GM23338 (cell line): Measurements from ENCODE around the gene MPRIP. TPM values are rescaled to one million over a fixed set of nuclear protein-coding genes. Genes with fewer than 3 reads are reported as not detected.
"Not testable (repeated sequence)": the region's sequence is repeated elsewhere in the genome, so short reads cannot be mapped to it uniquely, and the experiment has no call there.

Experiments used
- ATAC-seq: fragments of 200-7000 bp; cut with Tn5 transposase; 3 replicates; pipeline ENCODE4 v1.9.1; 2020
- DNase-seq: peaks from one replicate; pipeline ENCODE4 v3.0.0-alpha.2; 2015; ENCODE audit warnings: low spot score
- H2AFZ ChIP-seq: fragments of 200-600 bp; sonication (generic); 2 replicates; pipeline ENCODE4 v1.8.0; 2016; ENCODE audit warnings: antibody characterized with exemption, mild to moderate bottlenecking, moderate library complexity
- H3F3A ChIP-seq: fragments of 200-600 bp; sonication (generic); replicated peaks from 2 replicates; pipeline ENCODE4 v1.8.0; 2017; ENCODE audit warnings: antibody characterized with exemption, mixed run types, low read depth
- H3K27ac ChIP-seq: fragments of 200-600 bp; sonication (generic); 2 replicates; pipeline ENCODE4 v1.6.1; 2016; ENCODE audit warnings: low read depth
- H3K27me3 ChIP-seq: fragments of 200-600 bp; sonication (generic); 2 replicates; pipeline ENCODE4 v1.8.0; 2016; ENCODE audit warnings: mild to moderate bottlenecking, mixed run types, moderate library complexity; ENCODE audit not compliant: insufficient read depth
- H3K36me3 ChIP-seq: fragments of 200-600 bp; sonication (generic); 2 replicates; pipeline ENCODE4 v1.8.0; 2016; ENCODE audit warnings: mild to moderate bottlenecking; ENCODE audit not compliant: insufficient read depth
- H3K4me1 ChIP-seq: fragments of 200-600 bp; sonication (generic); 2 replicates; pipeline ENCODE4 v1.8.0; 2016; ENCODE audit warnings: mild to moderate bottlenecking, moderate library complexity; ENCODE audit not compliant: insufficient read depth
- H3K4me2 ChIP-seq: fragments of 200-600 bp; sonication (generic); 2 replicates; pipeline ENCODE4 v1.7.1; 2017; ENCODE audit warnings: mixed run types
- H3K4me3 ChIP-seq: fragments of 200-600 bp; sonication (generic); 2 replicates; pipeline ENCODE4 v1.6.1; 2016; ENCODE audit warnings: mixed run types
- H3K79me2 ChIP-seq: fragments of 200-600 bp; sonication (generic); replicated peaks from 2 replicates; pipeline ENCODE4 v1.8.0; 2017; ENCODE audit warnings: mild to moderate bottlenecking; ENCODE audit not compliant: insufficient read depth
- H3K9me2 ChIP-seq: fragments of 200-600 bp; sonication (generic); 2 replicates; pipeline ENCODE4 v1.8.0; 2017; ENCODE audit not compliant: insufficient read depth
- H4K20me1 ChIP-seq: fragments of 200-600 bp; sonication (generic); replicated peaks from 2 replicates; pipeline ENCODE4 v1.8.0; 2017; ENCODE audit warnings: mild to moderate bottlenecking; ENCODE audit not compliant: insufficient read depth
- H3K27ac Mint-ChIP-seq: 2 replicates; pipeline ENCODE4 v1.8.0; 2020; ENCODE audit warnings: inconsistent platforms, mild to moderate bottlenecking, moderate library complexity, mixed read lengths
- H3K27me3 Mint-ChIP-seq: 3 replicates; pipeline ENCODE4 v1.8.0; 2022; ENCODE audit warnings: low read depth, mild to moderate bottlenecking, moderate library complexity, mixed read lengths, inconsistent platforms; ENCODE audit not compliant: insufficient read depth, poor library complexity
- H3K36me3 Mint-ChIP-seq: 3 replicates; pipeline ENCODE4 v1.8.0; 2021; ENCODE audit warnings: low read depth, mild to moderate bottlenecking, inconsistent platforms, moderate library complexity, mixed read lengths
- H3K4me1 Mint-ChIP-seq: 3 replicates; pipeline ENCODE4 v1.8.0; 2020; ENCODE audit warnings: mild to moderate bottlenecking, inconsistent platforms, mixed read lengths
- H3K4me3 Mint-ChIP-seq: 3 replicates; pipeline ENCODE4 v1.8.0; 2021; ENCODE audit warnings: moderate library complexity, mild to moderate bottlenecking, inconsistent platforms, mixed read lengths
- H3K9me3 Mint-ChIP-seq: 3 replicates; pipeline ENCODE4 v1.8.0; 2020; ENCODE audit warnings: moderate library complexity, mild to moderate bottlenecking, inconsistent platforms, mixed read lengths
- CTCF ChIP-seq, 2 experiments: fragments of 200-600 bp in 1 of 2; sonication (generic) in 1 of 2; conservative IDR thresholded peaks; 2 replicates each; pipeline versions ENCODE4 v1.5.1 to v1.6.1; 2016 to 2017; ENCODE audit warnings: antibody characterized with exemption in 2 of 2, low read depth in 2 of 2, mild to moderate bottlenecking in 2 of 2, moderate library complexity in 1 of 2
- ETS1 ChIP-seq: IDR thresholded peaks from 2 replicates; pipeline ENCODE4 v1.6.1; 2016; ENCODE audit warnings: antibody characterized with exemption
- ZNF114 ChIP-seq: fragments of 250-450 bp; sonication (Bioruptor Pico); IDR thresholded peaks from 2 replicates; pipeline ENCODE4 v1.5.0; 2020; ENCODE audit warnings: mild to moderate bottlenecking, moderate library complexity
- polyA plus RNA-seq: library from polyadenylated mRNA; unstranded; fragments of >200 nt; fragmentation: Nextera tagmentation; extraction: Ambion mirVana; gene quantifications from 2 replicates; pipeline ENCODE4 v1.2.1, GENCODE V29; 2016
- total RNA-seq: library from RNA; depleted of rRNA; stranded (reverse); fragments of >200 nt; shearing (Covaris generic); gene quantifications from 2 replicates; pipeline ENCODE4 v1.2.3, GENCODE V29; 2014

The MPRIP gene
- total and polyA plus RNA-seq, 2 experiments from 2014 or later: 39.3 to 113 TPM

- TF ChIP-seq ETS1 (no peak), ZNF114 (CRISPR knock-in tag) (no peak), CTCF (conservative IDR thresholded peaks at IDR 0.05; ENCODE audit: low read depth in 2 of 2) (peak; percentile 93 to 98)
- H3F3A ChIP-seq: no peaks in the 10 kb centered on the region
- peaks cover 11% of the 10 kb centered on the region for H3K27me3 Mint-ChIP-seq
- H3K27me3 ChIP-seq: no peaks in the 10 kb centered on the region
- H3K9me3 Mint-ChIP-seq: peaks cover 3% of the 10 kb centered on the region; the same call in 1 of the 3 replicates
- no peak overlapping the region for H3K27ac Mint-ChIP-seq
- no peaks in the 10 kb centered on the region for H3K36me3 ChIP-seq
- H3K9me2 ChIP-seq: no peaks in the 10 kb centered on the region
- no peaks in the 10 kb centered on the region for H3K4me1 ChIP-seq
- H3K79me2 ChIP-seq: no peaks in the 10 kb centered on the region
- peaks cover 12% of the 10 kb centered on the region for H3K4me1 Mint-ChIP-seq
- ATAC-seq: peak; percentile 95
- peak; percentile 91 for DNase-seq
- H3K4me3 Mint-ChIP-seq: no peak overlapping the region
- no peak overlapping the region for H3K27ac ChIP-seq
- H3K4me3 ChIP-seq: no peak overlapping the region
- H2AFZ ChIP-seq: 0 out of 2 replicates have a peak overlapping the region, but pooled peaks have one; percentile 48
- no peaks in the 10 kb centered on the region for H4K20me1 ChIP-seq
- H3K4me2 ChIP-seq: peak overlapping the region; percentile 65; the same call in 1 of the 2 replicates
- no peaks in the 10 kb centered on the region for H3K36me3 Mint-ChIP-seq
These were observed 40.3 kb upstream of the MPRIP start for GRCh38 chr17:17001874-17002520.

DNA sequence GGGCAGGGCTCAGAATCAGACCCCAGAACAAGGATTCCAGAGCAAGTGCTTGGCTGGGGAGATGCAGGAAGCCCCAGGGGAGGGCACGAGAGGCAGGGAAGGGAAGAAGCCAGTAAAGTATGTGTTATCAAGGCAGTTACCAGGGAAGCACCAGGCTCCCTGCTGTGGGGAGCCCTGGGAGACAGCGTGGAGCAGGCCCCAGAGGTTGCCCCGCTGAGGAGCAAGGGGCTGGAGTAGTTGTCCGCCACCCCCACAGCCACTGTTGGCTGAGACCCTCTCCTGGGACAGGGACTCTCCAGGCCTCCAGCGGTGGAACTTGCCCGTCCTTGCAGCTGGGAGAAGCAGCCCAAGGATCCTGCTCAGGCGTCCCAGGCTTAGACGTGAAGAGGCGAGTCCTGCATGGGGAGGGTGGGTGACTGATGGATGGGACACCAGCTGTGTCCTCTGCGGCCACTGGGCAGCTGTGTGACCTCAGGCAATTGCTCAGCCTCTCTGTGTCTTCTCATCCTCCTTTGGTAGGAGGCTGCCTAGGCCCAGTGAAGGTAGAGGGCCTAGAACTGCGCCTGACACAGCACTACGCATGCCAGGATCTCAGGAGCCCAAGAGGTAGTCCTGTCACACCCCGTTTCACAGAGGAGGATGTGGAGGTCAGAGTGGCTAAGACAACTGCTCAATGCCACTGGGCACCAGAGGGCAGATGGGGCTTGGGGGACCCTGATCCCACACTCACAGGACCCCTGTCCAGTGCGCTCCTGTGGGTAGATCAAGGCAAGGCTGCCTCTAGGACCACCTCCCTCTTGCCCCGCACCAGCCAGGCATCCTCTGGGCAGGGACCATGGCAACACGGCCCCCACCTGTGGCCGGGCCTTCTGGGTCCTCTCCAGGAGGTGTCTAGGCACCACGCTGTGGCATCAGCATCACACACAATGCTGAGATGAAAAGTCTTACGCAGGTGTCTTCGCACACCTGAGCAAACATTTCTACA is 39.2 kb upstream of the MPRIP start:
- not testable (repeated sequence) for H3K36me3 Mint-ChIP-seq, H3K27me3 ChIP-seq, H3K4me3 Mint-ChIP-seq, H3K27ac ChIP-seq, H3K4me3 ChIP-seq, H3K4me2 ChIP-seq, H3K36me3 ChIP-seq, H3K9me2 ChIP-seq, H4K20me1 ChIP-seq, H3K9me3 Mint-ChIP-seq, H3K79me2 ChIP-seq, H2AFZ ChIP-seq, H3F3A ChIP-seq, DNase-seq, H3K27ac Mint-ChIP-seq, H3K4me1 ChIP-seq
- peaks cover 11% of the 10 kb centered on the region for H3K27me3 Mint-ChIP-seq
- H3K4me1 Mint-ChIP-seq: peaks cover 12% of the 10 kb centered on the region
- peak; percentile 13; the same call in 2 of the 3 replicates for ATAC-seq
